ENCODE measurements around the gene CDH7.

GRCh38 chr18:65924904-65925303 is 174.1 kb downstream of the CDH7 start:
- TF ChIP-seq EP300 (IDR thresholded peaks at IDR 0.05; ENCODE audit: borderline replicate concordance) (no peak), CREB1 (IDR thresholded peaks at IDR 0.05; ENCODE audit: low read depth) (no peak), REST (IDR thresholded peaks at IDR 0.05; ENCODE audit: low read depth) (no peak), CEBPB (IDR thresholded peaks at IDR 0.05) (no peak), TAF1 (IDR thresholded peaks at IDR 0.05; ENCODE audit: low read depth) (no peak), USF1 (IDR thresholded peaks at IDR 0.05) (no peak), RAD21 (IDR thresholded peaks at IDR 0.05; ENCODE audit: low read depth) (no peak), YY1 (IDR thresholded peaks at IDR 0.05; ENCODE audit: low read depth) (no peak), MAX (IDR thresholded peaks at IDR 0.05) (no peak), TEAD4 (IDR thresholded peaks at IDR 0.05) (no peak), ZBTB7A (IDR thresholded peaks at IDR 0.05; ENCODE audit: low read depth) (no peak), NFIC (IDR thresholded peaks at IDR 0.05) (no peak), FOXM1 (IDR thresholded peaks at IDR 0.05; ENCODE audit: borderline replicate concordance, low read depth) (no peak)

Data from Ishikawa (cell line).